Measurements from ENCODE around the gene MALT1. TPM values are rescaled to one million over a fixed set of nuclear protein-coding genes. Genes with fewer than 3 reads are reported as not detected.

Gene MALT1
- total and polyA plus RNA-seq, 2 donors from 2014 or later = 10.4 to 39.4 TPM

DNA sequence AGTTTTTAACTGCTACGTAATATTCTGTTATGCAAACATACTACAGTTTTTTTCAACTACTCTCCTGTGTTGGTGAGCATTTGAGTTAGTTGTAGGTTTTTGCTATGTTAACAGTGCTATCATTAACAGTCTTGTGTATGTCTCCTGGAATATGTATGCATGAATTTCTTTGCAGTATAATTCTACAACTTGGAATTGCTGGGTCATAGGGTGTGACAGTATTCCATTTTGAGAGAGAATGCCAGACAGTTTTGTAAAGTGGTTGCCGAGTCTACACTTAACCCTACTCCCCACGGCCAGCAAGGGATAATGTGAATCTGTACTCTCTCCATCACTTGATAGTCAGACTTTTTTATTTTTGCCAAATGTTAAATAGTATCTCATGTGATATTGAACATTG is 67.1 kb downstream of the MALT1 start:
- FAIRE-seq = no peak
- Histone ChIP-seq H3K27ac (ENCODE audit: low read depth in 2 of 2, low read length in 2 of 2) (no peak overlapping the region), H3K9me3 (ENCODE audit: control insufficient read depth in 2 of 3, insufficient read depth in 1 of 3, low read length in 3 of 3) (no peaks in the 10 kb centered on the region), H3K27me3 (ENCODE audit: control insufficient read depth, insufficient read depth, low read length) (no peaks in the 10 kb centered on the region), H3K9ac (ENCODE audit: low read length in 3 of 3) (no peak overlapping the region), H3K4me3 (ENCODE audit: low read length in 3 of 3) (no peak overlapping the region), H3K36me3 (ENCODE audit: control insufficient read depth in 2 of 3, insufficient read depth in 3 of 3, low read length in 3 of 3) (peaks cover 2 to 5% (median 5%) of the 10 kb centered on the region in 3 donors), H3K4me1 (ENCODE audit: control insufficient read depth in 2 of 3, insufficient read depth in 2 of 3, low read depth in 1 of 3, low read length in 3 of 3) (no peaks in the 10 kb centered on the region)
- intact Hi-C loops (cut with DNase I) = no loop called here
- no peak for DNase-seq
- TF ChIP-seq, protein P1, sequence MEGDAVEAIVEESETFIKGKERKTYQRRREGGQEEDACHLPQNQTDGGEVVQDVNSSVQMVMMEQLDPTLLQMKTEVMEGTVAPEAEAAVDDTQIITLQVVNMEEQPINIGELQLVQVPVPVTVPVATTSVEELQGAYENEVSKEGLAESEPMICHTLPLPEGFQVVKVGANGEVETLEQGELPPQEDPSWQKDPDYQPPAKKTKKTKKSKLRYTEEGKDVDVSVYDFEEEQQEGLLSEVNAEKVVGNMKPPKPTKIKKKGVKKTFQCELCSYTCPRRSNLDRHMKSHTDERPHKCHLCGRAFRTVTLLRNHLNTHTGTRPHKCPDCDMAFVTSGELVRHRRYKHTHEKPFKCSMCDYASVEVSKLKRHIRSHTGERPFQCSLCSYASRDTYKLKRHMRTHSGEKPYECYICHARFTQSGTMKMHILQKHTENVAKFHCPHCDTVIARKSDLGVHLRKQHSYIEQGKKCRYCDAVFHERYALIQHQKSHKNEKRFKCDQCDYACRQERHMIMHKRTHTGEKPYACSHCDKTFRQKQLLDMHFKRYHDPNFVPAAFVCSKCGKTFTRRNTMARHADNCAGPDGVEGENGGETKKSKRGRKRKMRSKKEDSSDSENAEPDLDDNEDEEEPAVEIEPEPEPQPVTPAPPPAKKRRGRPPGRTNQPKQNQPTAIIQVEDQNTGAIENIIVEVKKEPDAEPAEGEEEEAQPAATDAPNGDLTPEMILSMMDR (IDR thresholded peaks at IDR 0.05; ENCODE audit: borderline replicate concordance, extremely low read depth, insufficient read depth) = no peak

DNA sequence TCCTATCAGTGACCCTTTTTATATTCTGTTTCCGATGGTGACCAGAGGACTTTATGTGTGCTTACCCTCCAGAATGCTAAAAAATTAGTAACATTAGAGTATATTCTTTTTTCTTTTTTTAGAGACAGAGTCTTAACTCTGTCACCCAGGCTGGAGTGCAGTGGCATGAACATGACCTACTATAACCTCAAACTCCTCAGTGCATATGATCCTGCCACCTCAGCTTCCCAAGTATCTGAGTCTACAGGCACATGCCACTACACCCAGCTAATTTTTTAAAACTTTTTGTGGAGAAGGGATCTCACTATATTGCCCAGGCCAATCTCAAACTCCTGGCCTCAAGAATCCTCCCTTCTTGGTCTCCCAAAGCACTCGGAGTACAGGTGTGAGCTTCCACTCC is 74.6 kb downstream of the MALT1 start:
- no peak overlapping the region for H3K9ac ChIP-seq (ENCODE audit: low read length in 3 of 3)
- H3K27ac ChIP-seq (ENCODE audit: low read depth in 2 of 2, low read length in 2 of 2) = no peak overlapping the region
- H3K4me1 ChIP-seq (ENCODE audit: control insufficient read depth in 2 of 3, insufficient read depth in 2 of 3, low read depth in 1 of 3, low read length in 3 of 3) = no peaks in the 10 kb centered on the region
- no peak overlapping the region for H3K4me3 ChIP-seq (ENCODE audit: low read length in 3 of 3)
- H3K36me3 ChIP-seq (ENCODE audit: control insufficient read depth in 2 of 3, insufficient read depth in 3 of 3, low read length in 3 of 3) = peaks cover 4 to 39% (median 26%) of the 10 kb centered on the region in 3 donors
- H3K9me3 ChIP-seq (ENCODE audit: control insufficient read depth in 2 of 3, insufficient read depth in 1 of 3, low read length in 3 of 3) = peaks cover 0 to 10% (median 2%) of the 10 kb centered on the region in 3 donors
- TF ChIP-seq, protein P1 (IDR thresholded peaks at IDR 0.05; ENCODE audit: borderline replicate concordance, extremely low read depth, insufficient read depth) = no peak
- intact Hi-C loops (cut with DNase I) = no loop called here
- DNase-seq = no peak
- no peak for FAIRE-seq
- H3K27me3 ChIP-seq (ENCODE audit: control insufficient read depth, insufficient read depth, low read length) = no peaks in the 10 kb centered on the region

DNA sequence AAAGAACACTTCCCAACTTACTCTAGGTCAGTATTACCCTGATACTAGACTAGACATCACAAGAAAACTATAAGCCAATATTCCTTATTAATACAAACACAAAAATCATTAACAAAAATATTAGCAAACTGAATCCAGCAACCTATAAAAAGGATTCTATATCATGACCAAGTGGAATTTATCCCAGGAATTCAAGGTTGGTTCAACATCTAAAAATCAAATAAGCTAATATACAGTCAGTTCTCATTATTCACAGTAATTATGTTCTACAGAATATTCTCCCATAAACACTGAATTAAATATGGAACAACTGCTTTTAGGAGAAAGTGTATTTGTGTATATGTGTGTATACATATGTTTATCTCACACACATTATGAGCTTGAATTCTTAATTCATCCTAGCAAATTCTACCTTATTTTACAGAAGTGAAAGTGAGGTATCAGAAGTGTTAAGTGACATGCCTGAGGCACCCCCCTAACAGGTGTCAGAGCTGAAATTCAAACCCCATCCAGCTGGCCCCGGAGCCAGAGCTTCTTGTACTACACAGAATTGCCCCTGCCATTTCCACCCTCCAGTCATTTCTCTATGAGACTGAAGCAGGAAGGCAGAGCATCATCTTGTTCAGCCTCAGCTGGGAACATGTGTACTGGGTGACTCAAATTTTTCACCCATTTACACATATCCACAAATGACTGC is 77.8 kb downstream of the MALT1 start:
- TF ChIP-seq, protein P1 (IDR thresholded peaks at IDR 0.05; ENCODE audit: borderline replicate concordance, extremely low read depth, insufficient read depth) = no peak
- DNase-seq (no peak), FAIRE-seq (no peak)
- H3K9ac ChIP-seq (ENCODE audit: low read length in 3 of 3) = no peak overlapping the region
- no peak overlapping the region for H3K4me3 ChIP-seq (ENCODE audit: low read length in 3 of 3)
- H3K36me3 ChIP-seq (ENCODE audit: control insufficient read depth in 2 of 3, insufficient read depth in 3 of 3, low read length in 3 of 3) = peaks cover 4 to 39% (median 24%) of the 10 kb centered on the region in 3 donors
- H3K27me3 ChIP-seq (ENCODE audit: control insufficient read depth, insufficient read depth, low read length) = no peaks in the 10 kb centered on the region
- intact Hi-C loops (cut with DNase I) = no loop called here
- H3K9me3 ChIP-seq (ENCODE audit: control insufficient read depth in 2 of 3, insufficient read depth in 1 of 3, low read length in 3 of 3) = peaks cover 0 to 10% (median 2%) of the 10 kb centered on the region in 3 donors
- no peak overlapping the region for H3K27ac ChIP-seq (ENCODE audit: low read depth in 2 of 2, low read length in 2 of 2)
- H3K4me1 ChIP-seq (ENCODE audit: control insufficient read depth in 2 of 3, insufficient read depth in 2 of 3, low read depth in 1 of 3, low read length in 3 of 3) = no peaks in the 10 kb centered on the region
